H1 (cell line): ENCODE results near the gene MGME1. TPM values are rescaled to one million over a fixed set of nuclear protein-coding genes. Genes with fewer than 3 reads are reported as not detected.

Source experiments
- CTCF ChIA-PET: fragments of 300-600 bp; sonication (Branson Sonifier 250); formaldehyde crosslinking; loops from one replicate; lab custom pipeline; 2021; ENCODE audit not compliant: partially characterized antibody; lab: Charles Lee
- POLR2A ChIA-PET: fragments of 300-600 bp; sonication (Branson Sonifier 250); formaldehyde crosslinking; loops from one replicate; lab custom pipeline; 2021; ENCODE audit warnings: inconsistent platforms; ENCODE audit not compliant: partially characterized antibody; lab: Charles Lee
- DNase-seq, 2 experiments: peaks; one replicate each; pipeline versions ENCODE4 v3.0.0 to v3.0.0-alpha.2; 2010 to 2022; ENCODE audit warnings: low spot score in 2 of 2, low read depth in 1 of 2, mixed read lengths in 1 of 2
- FAIRE-seq: peaks from 2 replicates; lab custom pipeline; 2011; peaks lifted over from hg19 to GRCh38; lab: Jason Lieb, UNC
- H2AFZ ChIP-seq: 2 replicates; pipeline ENCODE4 v1.8.1; 2012; ENCODE audit warnings: low read length, inconsistent platforms
- H2AK5ac ChIP-seq: 2 replicates; pipeline ENCODE4 v1.6.1; 2013; ENCODE audit warnings: low read depth, low read length
- H2BK120ac ChIP-seq: replicated peaks from 2 replicates; pipeline ENCODE3; 2013; ENCODE audit warnings: low read depth, low read length, inconsistent platforms
- H2BK12ac ChIP-seq: 2 replicates; pipeline ENCODE4 v1.6.1; 2013; ENCODE audit warnings: low read depth, low read length
- H2BK15ac ChIP-seq: 2 replicates; pipeline ENCODE4 v1.6.1; 2013; ENCODE audit warnings: low read length
- H2BK20ac ChIP-seq: 2 replicates; pipeline ENCODE4 v1.6.1; 2013; ENCODE audit warnings: low read length
- H2BK5ac ChIP-seq: 2 replicates; pipeline ENCODE4 v1.6.1; 2013; ENCODE audit warnings: low read depth, low read length
- H3K14ac ChIP-seq: 2 replicates; pipeline ENCODE4 v1.6.1; 2013; ENCODE audit warnings: inconsistent platforms; ENCODE audit not compliant: insufficient read length
- H3K18ac ChIP-seq: 2 replicates; pipeline ENCODE4 v1.6.1; 2013; ENCODE audit warnings: low read length; ENCODE audit errors: extremely low read depth
- H3K23ac ChIP-seq: 2 replicates; pipeline ENCODE4 v1.6.1; 2013; ENCODE audit warnings: inconsistent platforms; ENCODE audit not compliant: insufficient read length
- H3K23me2 ChIP-seq: 2 replicates; pipeline ENCODE4 v1.6.1; 2013; ENCODE audit warnings: low read depth, low read length
- H3K27ac ChIP-seq: 2 replicates; pipeline ENCODE4 v1.6.1; 2011; ENCODE audit warnings: low read depth, low read length, inconsistent platforms
- H3K27me3 ChIP-seq, 4 experiments: replicated peaks in 1 of 4; 1 replicate in 1 of 4; 2 replicates in 3 of 4; pipeline versions ENCODE4 v1.6.1 to v1.8.1; 2011 to 2013; ENCODE audit warnings: low read length in 3 of 4, mild to moderate bottlenecking in 3 of 4, inconsistent platforms in 2 of 4, mixed read lengths in 2 of 4, moderate library complexity in 1 of 4; ENCODE audit not compliant: control insufficient read depth in 3 of 4, insufficient read depth in 3 of 4; ENCODE audit errors: extremely low read depth in 1 of 4
- H3K36me3 ChIP-seq, 4 experiments: 2 replicates each; pipeline versions ENCODE4 v1.6.1 to v1.8.1; 2011 to 2013; ENCODE audit warnings: mild to moderate bottlenecking in 4 of 4, low read length in 3 of 4, moderate library complexity in 2 of 4, control low read depth in 1 of 4, inconsistent platforms in 1 of 4; ENCODE audit not compliant: insufficient read depth in 4 of 4, control insufficient read depth in 2 of 4
- H3K4ac ChIP-seq: replicated peaks from 2 replicates; pipeline ENCODE3; 2013; ENCODE audit warnings: low read length, low read depth, mixed read lengths, inconsistent platforms; ENCODE audit not compliant: insufficient read length
- H3K4me1 ChIP-seq, 4 experiments: replicated peaks in 1 of 4; 1 replicate in 1 of 4; 2 replicates in 3 of 4; pipeline versions ENCODE4 v1.6.1 to v1.8.1; 2011 to 2013; ENCODE audit warnings: low read length in 3 of 4, inconsistent platforms in 2 of 4, mixed read lengths in 1 of 4; ENCODE audit not compliant: insufficient read depth in 4 of 4, control insufficient read depth in 3 of 4
- H3K4me2 ChIP-seq, 2 experiments: 2 replicates each; pipeline versions ENCODE4 v1.6.1 to v1.8.1; 2011 to 2013; ENCODE audit warnings: low read depth in 2 of 2, low read length in 2 of 2, control low read depth in 1 of 2, inconsistent platforms in 1 of 2, mild to moderate bottlenecking in 1 of 2; ENCODE audit not compliant: insufficient read depth in 1 of 2
- H3K4me3 ChIP-seq, 4 experiments: fragments of 200-600, 300-600 bp in 1 of 4; sonication (generic), shearing (Covaris generic), sonication (Bioruptor Twin) in 1 of 4; 2 replicates each; pipeline versions ENCODE4 v1.5.1 to v1.8.1; 2011 to 2016; ENCODE audit warnings: low read length in 4 of 4, low read depth in 3 of 4, control low read depth in 2 of 4, inconsistent platforms in 2 of 4, mild to moderate bottlenecking in 2 of 4, mixed read lengths in 1 of 4, moderate library complexity in 1 of 4; ENCODE audit not compliant: insufficient read depth in 2 of 4; ENCODE audit errors: extremely low read depth in 1 of 4
- H3K56ac ChIP-seq: replicated peaks from 2 replicates; pipeline ENCODE3; 2013; ENCODE audit warnings: low read depth, mild to moderate bottlenecking, mixed read lengths, low read length, inconsistent platforms; ENCODE audit not compliant: insufficient read length
- H3K79me1 ChIP-seq: 2 replicates; pipeline ENCODE4 v1.6.1; 2013; ENCODE audit warnings: low read depth, low read length, control low read depth
- H3K79me2 ChIP-seq, 2 experiments: 2 replicates each; pipeline versions ENCODE4 v1.6.1 to v1.8.1; 2012 to 2013; ENCODE audit warnings: low read length in 2 of 2, mild to moderate bottlenecking in 2 of 2, inconsistent platforms in 1 of 2; ENCODE audit not compliant: insufficient read depth in 2 of 2, control insufficient read depth in 1 of 2
- H3K9ac ChIP-seq, 4 experiments: replicated peaks in 1 of 4; 1 replicate in 1 of 4; 2 replicates in 3 of 4; pipeline versions ENCODE4 v1.6.1 to v1.8.1; 2011 to 2013; ENCODE audit warnings: low read depth in 3 of 4, low read length in 3 of 4, control low read depth in 2 of 4, mild to moderate bottlenecking in 2 of 4, moderate library complexity in 2 of 4, inconsistent platforms in 1 of 4; ENCODE audit errors: extremely low read depth in 1 of 4
- H3K9me3 ChIP-seq, 2 experiments: 2 replicates each; pipeline versions ENCODE4 v1.6.1 to v1.8.1; 2012 to 2013; ENCODE audit warnings: mild to moderate bottlenecking in 2 of 2, moderate library complexity in 2 of 2, control low read depth in 1 of 2, inconsistent platforms in 1 of 2, low read depth in 1 of 2, low read length in 1 of 2, mixed read lengths in 1 of 2; ENCODE audit not compliant: insufficient read depth in 2 of 2
- H4K20me1 ChIP-seq, 2 experiments: replicated peaks in 1 of 2; 2 replicates each; pipeline versions ENCODE3 to v1.8.1; 2011 to 2013; ENCODE audit warnings: inconsistent platforms in 2 of 2, low read length in 2 of 2, mild to moderate bottlenecking in 1 of 2; ENCODE audit not compliant: insufficient read depth in 2 of 2, control insufficient read depth in 1 of 2
- H4K5ac ChIP-seq: 2 replicates; pipeline ENCODE4 v1.6.1; 2013; ENCODE audit warnings: low read length, low read depth, mixed read lengths, inconsistent platforms; ENCODE audit not compliant: insufficient read length
- H4K8ac ChIP-seq: 2 replicates; pipeline ENCODE4 v1.8.0; 2013; ENCODE audit warnings: mild to moderate bottlenecking, moderate library complexity, low read length, inconsistent platforms; ENCODE audit not compliant: insufficient read depth; ENCODE audit errors: extremely low read depth
- H4K91ac ChIP-seq: replicated peaks from 2 replicates; pipeline ENCODE3; 2013; ENCODE audit warnings: low read length, mixed read lengths, inconsistent platforms; ENCODE audit not compliant: insufficient read length
- JUND ChIP-seq: IDR thresholded peaks from 2 replicates; pipeline ENCODE4 v1.6.1; 2011; ENCODE audit warnings: mild to moderate bottlenecking, improper control_type of control experiment, low read length
- POLR2A ChIP-seq, 2 experiments: IDR thresholded peaks; 1 replicate in 1 of 2; 2 replicates in 1 of 2; pipeline ENCODE4 v1.6.1; 2011; ENCODE audit warnings: low read depth in 2 of 2, low read length in 2 of 2, mild to moderate bottlenecking in 2 of 2; ENCODE audit errors: control extremely low read depth in 1 of 2
- WGBS, 2 experiments: shearing (Covaris generic) in 1 of 2; methylation state at CpG; one replicate each; pipeline versions ENCODE4 v1.1.6 to v1.1.7; 2013 to 2015; ENCODE audit warnings: low lambda C conversion rate in 2 of 2, mixed read lengths in 2 of 2, inconsistent platforms in 1 of 2, low coverage in 1 of 2, missing lambda C conversion rate in 1 of 2; ENCODE audit not compliant: insufficient replicate concordance in 2 of 2, insufficient coverage in 1 of 2, insufficient read length in 1 of 2; ENCODE audit errors: extremely low coverage in 1 of 2, missing lambda C conversion rate in 1 of 2; 5-methylcytosine and 5-hydroxymethylcytosine counted together
- polyA plus RNA-seq, 7 experiments: library from polyadenylated mRNA; depleted of rRNA in 3 of 7; stranded (reverse) in 5 of 7; unstranded in 2 of 7; fragments of >200 nt in 5 of 7; fragments of 200-250 nt in 2 of 7; gene quantifications; 1 replicate in 5 of 7; 2 replicates in 1 of 7; 4 replicates in 1 of 7; pipeline versions ENCODE4 v1.2.1 to v1.2.3, GENCODE V29; 2011 to 2013; ENCODE audit warnings: missing spikeins in 2 of 7, mixed read lengths in 2 of 7
- total RNA-seq: library from RNA; stranded (reverse); fragmentation: NEBNext Ultra II Directional; extraction: Animal tissue kit (Norgen Biotek cat#: 25700); gene quantifications from 2 replicates; pipeline ENCODE4 v1.2.1, GENCODE V29; 2021

MGME1 gene
- total and polyA plus RNA-seq, 2 of the 8 experiments (the other 6 are each of a cell fraction or from before 2014, with no cell fraction given), result 27.7 to 59.0 TPM

- no peak overlapping the region for H4K5ac ChIP-seq
- no peak overlapping the region for H3K4me3 ChIP-seq
- CTCF ChIA-PET, result interaction anchor here (1.0 to 2.4 kb wide), 5 partner anchors 11 to 41 kb away, joined by 3 to 15 read pairs (median 4); no protein-coding TSS in a partner anchor
Measured at GRCh38 chr20:17959257-17959627, 9.6 kb upstream of the MGME1 start.

More at GRCh38 chr20:17959257-17959627, 9.6 kb upstream of the MGME1 start:
- Histone ChIP-seq H2BK15ac (no peak overlapping the region), H4K8ac (no peak overlapping the region), H4K91ac (no peak overlapping the region), H2BK5ac (no peak overlapping the region), H3K56ac (no peak overlapping the region), H2AFZ (no peak overlapping the region), H4K20me1 (peaks cover 50 to 53% of the 10 kb centered on the region in 2 experiments), H3K4ac (no peak overlapping the region), H3K18ac (no peak overlapping the region), H2BK120ac (no peak overlapping the region), H3K36me3 (peaks cover 14 to 41% (median 25%) of the 10 kb centered on the region in 4 experiments), H3K79me2 (peaks cover 95 to 100% of the 10 kb centered on the region in 2 experiments), H3K27me3 (no peaks in the 10 kb centered on the region), H2BK20ac (no peak overlapping the region), H3K79me1 (no peaks in the 10 kb centered on the region), H3K4me1 (peaks cover 0 to 32% (median 6%) of the 10 kb centered on the region in 4 experiments; a peak in 6 of 7 replicates), H3K9ac (0 out of 7 replicates have a peak overlapping the region, but pooled peaks of 1 of the 4 experiments have one; percentile 22), H3K23ac (no peak overlapping the region), H3K14ac (no peak overlapping the region), H3K4me2 (peak overlapping the region; percentile 19 to 47; a peak in 3 of 4 replicates), H3K23me2 (no peaks in the 10 kb centered on the region), H2BK12ac (no peak overlapping the region), H3K27ac (no peak overlapping the region), H3K9me3 (no peaks in the 10 kb centered on the region), H2AK5ac (no peak overlapping the region)
- no peak for FAIRE-seq
- no peak for DNase-seq
- POLR2A ChIA-PET, result interaction anchor here (0.8 to 20.7 kb wide), 7 partner anchors 9 to 325 kb away, joined by 3 to 424 read pairs (median 19); partner anchors contain the start of genes MGME1 and SNX5
- no peak for TF ChIP-seq JUND
- TF ChIP-seq POLR2A (IDR thresholded peaks at IDR 0.05; ENCODE audit: control extremely low read depth in 1 of 2, low read depth in 2 of 2, low read length in 2 of 2), result peak in 1 of 2 experiments; percentile 59; a peak in 1 of 3 replicates
- WGBS, 2 experiments, result 82% methylated on average over 5 of the region's 5 CpGs; no CpG with 5 or more reads in 1 of the 2 experiments
